Calu3 (cell line): ENCODE measurements around the gene ZIC4. TPM values are rescaled to one million over a fixed set of nuclear protein-coding genes. Genes with fewer than 3 reads are reported as not detected.

Experiments
- BruUV-seq: library from RNA; stranded (reverse); fragments of 400-500 nt; replicated peaks from 2 replicates; lab custom pipeline; 2021; lab: Mats Ljungman, UMichigan
- CTCF ChIA-PET: fragments of 300-600 bp; sonication (Branson Sonifier 250); formaldehyde crosslinking; loops from one replicate; lab custom pipeline; 2022; ENCODE audit warnings: antibody characterized with exemption; lab: Charles Lee
- DNase-seq: peaks from one replicate; pipeline ENCODE4 v3.0.0; 2022
- H3K27ac Mint-ChIP-seq: one replicate; pipeline ENCODE4 v1.8.0; 2022; ENCODE audit warnings: mixed read lengths; ENCODE audit not compliant: unreplicated experiment
- H3K27me3 Mint-ChIP-seq: one replicate; pipeline ENCODE4 v1.8.0; 2022; ENCODE audit warnings: mixed read lengths; ENCODE audit not compliant: unreplicated experiment
- H3K36me3 Mint-ChIP-seq: one replicate; pipeline ENCODE4 v1.8.0; 2022; ENCODE audit warnings: mild to moderate bottlenecking, moderate library complexity, mixed read lengths; ENCODE audit not compliant: insufficient read depth, unreplicated experiment
- H3K4me1 Mint-ChIP-seq: one replicate; pipeline ENCODE4 v1.8.0; 2022; ENCODE audit warnings: mild to moderate bottlenecking, low read depth, mixed read lengths; ENCODE audit not compliant: unreplicated experiment
- H3K4me3 Mint-ChIP-seq: one replicate; pipeline ENCODE4 v1.8.0; 2022; ENCODE audit warnings: mild to moderate bottlenecking, low read depth, moderate library complexity, mixed read lengths; ENCODE audit not compliant: unreplicated experiment
- H3K9me3 Mint-ChIP-seq: one replicate; pipeline ENCODE4 v1.8.0; 2022; ENCODE audit warnings: low read depth, mixed read lengths; ENCODE audit not compliant: unreplicated experiment
- intact Hi-C: fragments of 100-400 bp; cut with micrococcal nuclease; formaldehyde crosslinking; loops from one replicate; pipeline ENCODE4 v1.10.0; 2022; ENCODE audit not compliant: unreplicated experiment
- total RNA-seq: library from RNA; stranded (reverse); gene quantifications from 2 replicates; pipeline ENCODE4 v1.2.3, GENCODE V29; 2022
- TF ChIP-seq, protein P1 (sequence below): fragments of 200-600 bp; IDR thresholded peaks from one replicate; pipeline ENCODE4 v1.8.0; 2022; ENCODE audit warnings: antibody characterized with exemption; ENCODE audit not compliant: unreplicated experiment

The ZIC4 gene
- total RNA-seq, 1 experiment from 2014 or later, result not detected

DNA sequence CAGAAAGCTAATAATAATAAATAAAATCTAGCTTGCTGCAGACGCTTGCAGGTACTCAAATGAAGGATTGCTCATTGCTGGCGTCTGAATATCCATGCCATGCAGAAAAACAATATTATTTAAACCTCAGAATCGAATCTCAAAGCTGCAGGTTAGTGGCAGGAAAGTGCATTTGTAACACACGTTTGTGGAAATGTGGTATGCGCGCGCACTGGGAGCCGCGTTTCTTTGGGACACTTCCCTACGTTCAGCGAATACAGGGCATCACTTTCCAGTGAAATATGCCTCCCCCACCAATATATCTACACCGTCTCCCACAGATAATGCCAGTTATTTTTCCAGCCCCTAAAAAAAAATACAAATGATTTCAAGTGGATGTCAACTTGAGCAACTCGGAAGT is 37.1 kb downstream of the ZIC4 start:
- CTCF ChIA-PET, result no interaction called here
- Mint-ChIP-seq H3K4me1 (no peaks in the 10 kb centered on the region), H3K9me3 (no peaks in the 10 kb centered on the region), H3K27me3 (peaks cover 48% of the 10 kb centered on the region), H3K4me3 (no peak overlapping the region), H3K27ac (no peak overlapping the region), H3K36me3 (no peaks in the 10 kb centered on the region)
- BruUV-seq, result no TSS peak
- TF ChIP-seq, protein P1, sequence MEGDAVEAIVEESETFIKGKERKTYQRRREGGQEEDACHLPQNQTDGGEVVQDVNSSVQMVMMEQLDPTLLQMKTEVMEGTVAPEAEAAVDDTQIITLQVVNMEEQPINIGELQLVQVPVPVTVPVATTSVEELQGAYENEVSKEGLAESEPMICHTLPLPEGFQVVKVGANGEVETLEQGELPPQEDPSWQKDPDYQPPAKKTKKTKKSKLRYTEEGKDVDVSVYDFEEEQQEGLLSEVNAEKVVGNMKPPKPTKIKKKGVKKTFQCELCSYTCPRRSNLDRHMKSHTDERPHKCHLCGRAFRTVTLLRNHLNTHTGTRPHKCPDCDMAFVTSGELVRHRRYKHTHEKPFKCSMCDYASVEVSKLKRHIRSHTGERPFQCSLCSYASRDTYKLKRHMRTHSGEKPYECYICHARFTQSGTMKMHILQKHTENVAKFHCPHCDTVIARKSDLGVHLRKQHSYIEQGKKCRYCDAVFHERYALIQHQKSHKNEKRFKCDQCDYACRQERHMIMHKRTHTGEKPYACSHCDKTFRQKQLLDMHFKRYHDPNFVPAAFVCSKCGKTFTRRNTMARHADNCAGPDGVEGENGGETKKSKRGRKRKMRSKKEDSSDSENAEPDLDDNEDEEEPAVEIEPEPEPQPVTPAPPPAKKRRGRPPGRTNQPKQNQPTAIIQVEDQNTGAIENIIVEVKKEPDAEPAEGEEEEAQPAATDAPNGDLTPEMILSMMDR, result no peak
- intact Hi-C loops, result no loop called here
- DNase-seq, result no peak

DNA sequence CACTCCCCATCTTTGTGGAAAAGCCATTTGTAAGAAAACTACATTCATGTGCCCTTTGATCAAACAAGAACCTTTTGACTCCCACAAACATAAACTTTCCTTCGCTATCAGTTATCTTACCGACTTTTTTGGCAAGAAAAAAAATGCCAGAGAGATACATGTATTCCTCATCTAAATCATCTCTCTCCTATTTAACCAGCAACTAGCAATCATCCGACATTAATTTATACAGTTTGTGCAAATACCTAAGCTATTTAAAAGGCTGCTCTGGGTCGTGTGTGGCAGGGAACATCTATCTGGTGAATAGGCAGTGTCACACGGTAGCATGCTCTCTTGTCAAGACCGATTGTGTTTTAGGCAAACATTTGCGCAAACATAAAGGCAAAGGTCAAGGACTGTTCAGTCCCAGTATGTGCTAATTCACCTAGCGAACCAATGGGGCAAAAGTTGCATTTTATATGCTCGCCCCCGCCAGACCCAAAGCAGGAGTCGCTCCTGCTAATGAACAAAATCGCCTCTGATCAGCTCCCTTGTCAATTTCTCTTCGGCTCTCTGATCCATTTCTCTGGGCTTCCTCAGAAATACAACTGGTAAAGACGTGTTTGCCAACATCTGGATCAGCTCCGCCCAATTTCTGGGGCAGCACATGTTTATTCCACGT is 37.7 kb downstream of the ZIC4 start:
- Mint-ChIP-seq H3K4me1 (no peaks in the 10 kb centered on the region), H3K4me3 (no peak overlapping the region), H3K9me3 (no peaks in the 10 kb centered on the region), H3K36me3 (no peaks in the 10 kb centered on the region), H3K27ac (no peak overlapping the region), H3K27me3 (peaks cover 43% of the 10 kb centered on the region)
- CTCF ChIA-PET, result no interaction called here
- intact Hi-C loops, result no loop called here
- no TSS peak for BruUV-seq
- TF ChIP-seq, protein P1, result no peak
- DNase-seq, result no peak

DNA sequence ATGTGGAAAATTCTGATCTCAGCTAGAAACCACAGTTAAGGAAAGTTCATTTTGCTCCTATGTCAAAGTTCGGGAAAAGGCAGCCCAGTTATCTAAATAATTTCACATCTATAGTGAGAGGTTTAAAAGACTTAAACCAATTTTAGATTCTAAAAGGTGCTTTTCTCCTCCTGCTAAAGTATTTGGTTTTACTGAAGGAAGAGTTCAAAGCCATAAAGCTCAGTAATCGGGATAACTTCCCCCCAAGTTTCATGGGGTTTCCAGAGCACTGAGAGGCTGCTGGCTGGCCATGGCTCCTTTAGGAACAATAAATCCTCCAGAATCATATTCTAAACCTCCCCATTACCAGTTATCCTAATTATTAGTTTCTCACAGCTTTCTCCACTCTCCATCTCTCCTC is 38.2 kb downstream of the ZIC4 start:
- CTCF ChIA-PET, result no interaction called here
- H3K4me1 Mint-ChIP-seq, result no peaks in the 10 kb centered on the region
- intact Hi-C loops, result no loop called here
- H3K4me3 Mint-ChIP-seq, result no peak overlapping the region
- H3K9me3 Mint-ChIP-seq, result no peaks in the 10 kb centered on the region
- no peak for DNase-seq
- peaks cover 38% of the 10 kb centered on the region for H3K27me3 Mint-ChIP-seq
- no TSS peak for BruUV-seq
- H3K27ac Mint-ChIP-seq, result no peak overlapping the region
- TF ChIP-seq, protein P1, result no peak
- H3K36me3 Mint-ChIP-seq, result no peaks in the 10 kb centered on the region

DNA sequence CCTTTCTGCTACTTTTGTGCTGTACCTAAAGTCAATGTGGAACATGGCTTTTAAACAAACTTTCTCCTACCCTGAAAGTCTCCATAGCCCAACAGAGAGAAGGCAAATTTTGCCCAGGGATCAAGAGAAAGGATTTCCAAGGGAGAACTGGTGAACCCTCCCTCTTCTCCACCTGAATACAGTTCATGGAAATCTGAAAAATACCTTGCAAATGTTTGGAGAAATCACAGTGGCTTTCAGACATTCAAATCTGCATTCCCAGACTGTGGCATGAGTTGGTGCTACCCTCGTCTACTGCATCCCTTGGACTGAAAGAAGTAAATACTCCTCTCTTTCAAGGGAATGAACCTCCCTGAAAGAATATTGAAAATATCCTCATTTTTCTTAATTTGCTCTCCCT is 38.7 kb downstream of the ZIC4 start:
- Mint-ChIP-seq H3K27me3 (peaks cover 33% of the 10 kb centered on the region), H3K27ac (no peak overlapping the region), H3K36me3 (no peaks in the 10 kb centered on the region), H3K4me3 (no peak overlapping the region), H3K4me1 (no peaks in the 10 kb centered on the region), H3K9me3 (no peaks in the 10 kb centered on the region)
- BruUV-seq, result no TSS peak
- CTCF ChIA-PET, result no interaction called here
- TF ChIP-seq, protein P1, result no peak
- DNase-seq, result no peak
- intact Hi-C loops, result no loop called here
